SK-N-MC (cell line): ENCODE measurements around the gene ZCCHC2.

ENCODE experiments used
- EZH2 ChIP-seq: fragments of 200-600 bp; sonication (generic); IDR thresholded peaks from one replicate; pipeline ENCODE4 v1.6.1; 2017; ENCODE audit warnings: antibody characterized with exemption
- FOXP2 ChIP-seq: optimal IDR thresholded peaks from 2 replicates; pipeline ENCODE3; 2011; ENCODE audit warnings: mild to moderate bottlenecking, moderate library complexity; ENCODE audit not compliant: insufficient read depth; ENCODE audit errors: extremely low read length, control extremely low read depth
- POLR2AphosphoS5 ChIP-seq: IDR thresholded peaks from 2 replicates; pipeline ENCODE4 v1.6.1; 2012; ENCODE audit warnings: mild to moderate bottlenecking, low read depth, low read length, borderline replicate concordance

GRCh38 chr18:62521082-62521481, 1.7 kb upstream of the ZCCHC2 start:
- TF ChIP-seq EZH2 = no peak
- no peak for TF ChIP-seq POLR2AphosphoS5
- no peak for TF ChIP-seq FOXP2
